Spleen (tissue), 7 donors: Measurements from ENCODE around the gene DNAJC30.

Source experiments
- CTCF ChIP-seq, 11 experiments: fragments of 200-600 bp in 7 of 11; fragments of 450-650 bp in 4 of 11; sonication (generic) in 4 of 11; IDR thresholded peaks in 8 of 11; conservative IDR thresholded peaks in 3 of 11; 1 replicate in 7 of 11; 2 replicates in 4 of 11; pipeline versions ENCODE4 v1.4.0 to v1.8.0; 2016 to 2021; ENCODE audit warnings: antibody characterized with exemption in 11 of 11, inconsistent platforms in 4 of 11, mild to moderate bottlenecking in 1 of 11
- POLR2A ChIP-seq, 3 donors: fragments of 450-650 bp; IDR thresholded peaks; one replicate each; pipeline ENCODE4 v1.5.1; 2017; ENCODE audit warnings: antibody characterized with exemption in 3 of 3, mild to moderate bottlenecking in 1 of 3
- POLR2AphosphoS5 ChIP-seq, 3 donors: sonication (generic); formaldehyde crosslinking; IDR thresholded peaks; one replicate each; pipeline ENCODE4 v1.5.1; 2017; ENCODE audit warnings: antibody characterized with exemption in 3 of 3
- donor health status: DM: no; HTN: no; CAD: no; lungs with moderate emphysema.
- donor health status: DM: no; HTN: no; CAD: no.
- donor health status: DM: no; HTN: no; CAD: no.

- TF ChIP-seq CTCF (IDR thresholded peaks at IDR 0.05 in 8 of 11, conservative IDR thresholded peaks at IDR 0.05 in 3 of 11) (no peak), POLR2AphosphoS5 (IDR thresholded peaks at IDR 0.05) (no peak), POLR2A (IDR thresholded peaks at IDR 0.05) (no peak)
Observed at GRCh38 chr7:73700069-73700423, 16.8 kb upstream of the DNAJC30 start.
